BJ (cell line): Measurements from ENCODE around the gene HOXA5. TPM values are rescaled to one million over a fixed set of nuclear protein-coding genes. Genes with fewer than 3 reads are reported as not detected.

Experiments
- CTCF ChIA-PET: fragments of 350-600 bp; formaldehyde crosslinking; extraction: SDS; loops from one replicate; lab custom pipeline; 2021; ENCODE audit warnings: antibody characterized with exemption, inconsistent platforms; lab: Yijun Ruan, JAX
- POLR2A ChIA-PET: fragments of 300-600 bp; sonication (Branson Sonifier 250); formaldehyde crosslinking; extraction: SDS; loops from one replicate; lab custom pipeline; 2021; ENCODE audit warnings: antibody characterized with exemption; lab: Charles Lee
- DNase-seq: peaks from one replicate; pipeline ENCODE4 v3.0.0-alpha.2; 2011; ENCODE audit warnings: low read depth
- H3K27me3 ChIP-seq: 2 replicates; pipeline ENCODE4 v1.6.0; 2011; ENCODE audit warnings: low read length; ENCODE audit not compliant: control insufficient read depth, insufficient read depth
- H3K36me3 ChIP-seq: 2 replicates; pipeline ENCODE4 v1.5.1; 2011; ENCODE audit warnings: low read length; ENCODE audit not compliant: control insufficient read depth, insufficient read depth
- H3K4me3 ChIP-seq: 2 replicates; pipeline ENCODE4 v1.5.1; 2011; ENCODE audit warnings: low read depth, mild to moderate bottlenecking, control low read depth, low read length
- polyA plus RNA-seq: library from polyadenylated mRNA; depleted of rRNA; stranded (reverse); fragments of >200 nt; gene quantifications from 2 replicates; pipeline ENCODE4 v1.2.3, GENCODE V29; 2011
- TF ChIP-seq, protein P1 (sequence below): IDR thresholded peaks from 2 replicates; pipeline ENCODE4 v1.5.1; 2011; ENCODE audit warnings: low read depth, mild to moderate bottlenecking, control low read depth, inconsistent platforms, low read length, moderate library complexity; ENCODE audit not compliant: insufficient read depth

HOXA5 gene
- polyA plus RNA-seq, 1 experiment: 1.2 TPM

DNA sequence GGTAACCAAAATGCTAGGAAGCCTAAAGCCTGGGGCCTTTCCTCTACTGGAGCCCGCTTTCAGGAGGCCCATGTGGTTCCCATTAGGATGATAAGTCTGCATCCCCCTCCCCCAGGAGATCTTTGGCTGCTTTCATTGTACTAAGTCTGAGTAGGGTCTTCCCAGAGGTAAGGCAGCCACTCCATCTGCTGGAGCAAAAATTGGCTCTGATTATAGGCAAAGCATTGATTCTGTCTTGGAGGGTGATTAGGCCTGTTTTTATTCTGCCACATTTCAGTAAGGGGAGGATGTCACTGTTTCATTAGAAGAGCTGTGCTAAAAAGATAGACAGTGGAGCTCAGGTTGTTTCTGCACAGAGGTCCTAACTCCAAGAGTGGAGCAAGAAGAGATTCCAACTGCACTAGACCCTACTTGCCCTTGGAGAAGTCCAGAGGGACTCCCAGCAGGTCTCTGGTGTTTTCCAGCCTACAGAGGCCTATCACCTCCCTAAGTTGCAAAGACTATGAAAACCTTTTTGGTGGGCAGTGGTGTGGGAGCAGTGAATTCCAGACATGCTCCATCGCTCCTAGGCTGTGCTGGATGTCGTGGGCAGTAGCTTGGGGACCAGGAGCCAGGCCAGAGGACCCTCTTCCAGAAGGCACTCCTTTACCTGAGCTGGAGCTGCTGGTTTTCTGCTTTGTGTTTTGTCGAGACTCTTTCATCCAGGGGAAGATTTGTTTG lies 33.9 kb downstream of the HOXA5 start:
- DNase-seq: no peak
- CTCF ChIA-PET: interaction anchor here (0.8 to 1.2 kb wide), 2 partner anchors 13 to 34 kb away, joined by 3 to 4 read pairs; partner anchors contain the start of gene HOXA5
- TF ChIP-seq, protein P1, sequence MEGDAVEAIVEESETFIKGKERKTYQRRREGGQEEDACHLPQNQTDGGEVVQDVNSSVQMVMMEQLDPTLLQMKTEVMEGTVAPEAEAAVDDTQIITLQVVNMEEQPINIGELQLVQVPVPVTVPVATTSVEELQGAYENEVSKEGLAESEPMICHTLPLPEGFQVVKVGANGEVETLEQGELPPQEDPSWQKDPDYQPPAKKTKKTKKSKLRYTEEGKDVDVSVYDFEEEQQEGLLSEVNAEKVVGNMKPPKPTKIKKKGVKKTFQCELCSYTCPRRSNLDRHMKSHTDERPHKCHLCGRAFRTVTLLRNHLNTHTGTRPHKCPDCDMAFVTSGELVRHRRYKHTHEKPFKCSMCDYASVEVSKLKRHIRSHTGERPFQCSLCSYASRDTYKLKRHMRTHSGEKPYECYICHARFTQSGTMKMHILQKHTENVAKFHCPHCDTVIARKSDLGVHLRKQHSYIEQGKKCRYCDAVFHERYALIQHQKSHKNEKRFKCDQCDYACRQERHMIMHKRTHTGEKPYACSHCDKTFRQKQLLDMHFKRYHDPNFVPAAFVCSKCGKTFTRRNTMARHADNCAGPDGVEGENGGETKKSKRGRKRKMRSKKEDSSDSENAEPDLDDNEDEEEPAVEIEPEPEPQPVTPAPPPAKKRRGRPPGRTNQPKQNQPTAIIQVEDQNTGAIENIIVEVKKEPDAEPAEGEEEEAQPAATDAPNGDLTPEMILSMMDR: no peak
- Histone ChIP-seq H3K27me3 (peaks cover 15% of the 10 kb centered on the region), H3K4me3 (no peak overlapping the region), H3K36me3 (peaks cover 2% of the 10 kb centered on the region; the same call in 1 of the 2 replicates)
- POLR2A ChIA-PET: no interaction called here

- H3K36me3 ChIP-seq: peaks cover 2% of the 10 kb centered on the region; the same call in 1 of the 2 replicates
- ChIA-PET CTCF (interaction anchor here (0.6 to 1.2 kb wide), 3 partner anchors 12 to 49 kb away, joined by 3 to 4 read pairs (median 4); partner anchors contain the start of gene HOXA5), POLR2A (no interaction called here)
- TF ChIP-seq, protein P1: no peak
- DNase-seq: no peak
- no peak overlapping the region for H3K4me3 ChIP-seq
- peaks cover 14% of the 10 kb centered on the region for H3K27me3 ChIP-seq
Measured at GRCh38 chr7:27108390-27109127, 34.9 kb downstream of the HOXA5 start.

- DNase-seq: no peak
- Histone ChIP-seq H3K36me3 (peaks cover 2% of the 10 kb centered on the region; the same call in 1 of the 2 replicates), H3K4me3 (no peak overlapping the region), H3K27me3 (peaks cover 14% of the 10 kb centered on the region)
- CTCF ChIA-PET: interaction anchor here (0.6 kb wide), 1 partner anchor 48 kb away, joined by 4 read pairs; no protein-coding TSS in a partner anchor
- TF ChIP-seq, protein P1: no peak
- POLR2A ChIA-PET: no interaction called here
Measured at GRCh38 chr7:27107391-27108381, 35.8 kb downstream of the HOXA5 start.

DNA sequence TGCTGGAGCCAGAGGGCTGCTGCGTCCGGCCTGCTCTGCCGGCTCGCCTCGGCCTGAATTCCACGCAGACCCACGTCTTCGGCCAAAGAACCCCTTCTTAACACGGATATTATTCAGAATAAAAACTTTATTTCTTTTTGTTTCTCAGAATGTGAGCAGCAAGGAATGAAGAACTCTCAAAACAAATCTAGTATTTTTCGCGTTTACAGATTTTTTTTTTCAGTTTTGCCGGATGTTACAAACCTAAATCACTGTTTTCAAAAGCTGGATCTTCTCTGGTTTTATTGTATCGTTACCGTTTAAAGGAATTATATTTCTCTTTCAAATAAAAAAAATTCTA lies 36.6 kb downstream of the HOXA5 start:
- POLR2A ChIA-PET: no interaction called here
- TF ChIP-seq, protein P1: no peak
- H3K27me3 ChIP-seq: peaks cover 14% of the 10 kb centered on the region
- CTCF ChIA-PET: no interaction called here
- DNase-seq: no peak
- peaks cover 2% of the 10 kb centered on the region; the same call in 1 of the 2 replicates for H3K36me3 ChIP-seq
- H3K4me3 ChIP-seq: no peak overlapping the region
